GM21367 (cell line): ENCODE results near the gene RHBDL3.

Experiments used
- ATAC-seq: cut with Tn5 transposase; IDR thresholded peaks from one replicate; pipeline ENCODE4 v1.9.1; 2021; ENCODE audit not compliant: unreplicated experiment

RHBDL3 gene

GRCh38 chr17:32266389-32267301, 1.0 kb downstream of the RHBDL3 start:
- no peak for ATAC-seq

- ATAC-seq = no peak
Measured at GRCh38 chr17:32267690-32268205, 2.1 kb downstream of the RHBDL3 start.

DNA sequence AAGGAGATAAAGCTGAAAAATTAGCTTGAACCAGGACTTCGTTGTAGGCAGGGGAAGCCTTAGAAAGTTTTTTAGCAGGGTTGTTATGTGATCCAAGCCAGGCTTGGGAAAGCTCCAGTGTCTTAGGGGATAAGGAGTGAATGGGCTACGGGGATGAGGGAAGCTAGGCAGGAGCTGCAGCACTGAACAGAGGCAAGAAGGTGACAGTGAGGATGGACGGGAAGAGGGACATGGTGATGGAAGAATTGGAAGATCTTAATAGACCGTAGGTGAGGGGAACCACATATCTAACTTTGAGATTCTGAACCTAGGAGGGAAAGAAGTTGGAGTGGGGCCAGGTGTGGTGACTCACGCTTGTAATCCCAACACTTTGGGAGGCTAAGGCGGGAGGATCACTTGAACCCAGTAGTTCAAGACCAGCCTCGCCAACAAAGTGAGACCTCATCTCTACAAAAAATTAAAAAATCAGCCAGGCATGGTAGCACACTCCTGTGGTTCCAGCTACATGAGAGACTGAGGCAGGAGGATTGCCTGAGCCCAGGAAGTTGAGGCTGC, 3.2 kb downstream of the RHBDL3 start:
- ATAC-seq = no peak

DNA sequence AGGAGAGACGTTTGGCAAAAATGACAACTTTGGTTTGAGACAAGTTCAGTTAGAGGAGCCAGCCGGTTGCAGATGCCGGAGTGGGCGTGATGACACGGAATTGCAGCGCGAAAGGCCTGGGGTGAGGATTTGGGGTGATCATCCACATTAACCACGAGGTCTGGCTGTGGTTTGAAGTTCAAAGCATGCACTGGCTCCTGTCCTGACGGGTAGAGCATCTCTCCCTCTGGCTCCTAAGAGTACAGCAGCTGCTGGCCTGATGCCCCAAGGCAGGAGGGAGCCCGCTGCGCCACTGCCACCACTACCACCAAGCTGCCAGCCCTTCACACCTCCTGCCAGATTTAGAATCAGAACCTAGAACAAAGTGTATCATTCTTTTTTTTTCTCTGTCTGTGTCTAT, 3.7 kb downstream of the RHBDL3 start:
- no peak for ATAC-seq

DNA sequence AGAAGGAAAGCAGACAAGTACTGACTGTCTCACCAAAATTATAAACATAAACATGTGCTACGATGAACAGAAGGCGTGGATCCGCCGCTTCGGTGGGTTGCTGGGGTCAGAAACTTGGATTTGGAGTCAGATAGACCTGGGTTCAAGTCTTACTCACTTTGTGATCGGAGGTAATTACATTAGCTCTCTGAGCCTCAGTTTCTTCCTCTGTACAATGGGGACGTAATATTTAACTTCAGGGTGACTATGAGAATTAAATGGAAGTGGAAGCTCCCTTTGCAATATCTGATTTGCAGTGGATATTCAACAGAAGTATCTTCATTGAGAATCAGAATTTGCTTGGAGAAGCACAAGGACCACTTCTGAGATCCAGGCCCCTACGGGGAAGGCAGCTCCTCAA, 6.2 kb downstream of the RHBDL3 start:
- no peak for ATAC-seq

DNA sequence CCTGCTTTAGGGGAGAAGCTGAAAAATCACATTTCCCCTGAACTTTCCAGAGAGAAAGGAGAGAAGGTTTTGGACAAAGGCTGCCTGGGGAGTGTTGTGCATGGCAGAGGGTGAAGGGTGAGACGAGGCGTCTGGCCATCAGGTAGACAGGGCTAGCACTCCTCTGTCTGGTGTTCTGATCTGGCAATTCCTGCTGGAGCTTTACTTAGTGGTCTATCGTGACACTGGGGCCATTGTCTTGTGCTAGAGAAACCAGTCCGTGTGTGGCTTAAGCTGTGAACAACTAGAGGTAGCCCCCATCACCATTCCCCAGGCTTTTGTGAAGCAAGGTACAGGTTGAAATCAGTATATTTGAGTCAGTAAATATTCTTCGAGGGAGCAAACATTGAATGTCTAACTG, 8.5 kb downstream of the RHBDL3 start:
- ATAC-seq = no peak

- ATAC-seq = no peak
Measured at GRCh38 chr17:32274643-32275042, 9.0 kb downstream of the RHBDL3 start.

- no peak for ATAC-seq
Measured at GRCh38 chr17:32275060-32276042, 9.7 kb downstream of the RHBDL3 start.

DNA sequence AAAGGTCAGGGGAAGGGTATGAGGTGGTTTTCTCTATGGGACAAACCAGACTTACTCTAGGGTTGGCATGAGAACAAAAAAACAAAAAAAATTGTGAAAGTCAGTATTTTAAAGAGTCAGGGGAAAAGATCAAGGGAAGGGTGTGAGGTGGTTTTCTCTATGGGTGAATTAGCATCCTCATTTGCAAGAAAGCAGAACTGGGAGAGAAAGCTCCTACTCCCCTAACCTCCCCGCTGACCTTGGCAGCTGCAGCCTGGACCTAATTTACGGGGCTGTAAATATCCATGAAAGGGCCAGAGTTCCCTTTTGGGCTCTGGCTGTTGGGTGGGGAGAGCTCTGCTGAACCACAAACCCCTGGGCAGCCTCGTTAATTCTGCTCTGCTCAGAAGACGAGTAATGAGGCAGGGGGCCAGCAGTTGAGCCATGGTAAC, 10.6 kb downstream of the RHBDL3 start:
- ATAC-seq = no peak

DNA sequence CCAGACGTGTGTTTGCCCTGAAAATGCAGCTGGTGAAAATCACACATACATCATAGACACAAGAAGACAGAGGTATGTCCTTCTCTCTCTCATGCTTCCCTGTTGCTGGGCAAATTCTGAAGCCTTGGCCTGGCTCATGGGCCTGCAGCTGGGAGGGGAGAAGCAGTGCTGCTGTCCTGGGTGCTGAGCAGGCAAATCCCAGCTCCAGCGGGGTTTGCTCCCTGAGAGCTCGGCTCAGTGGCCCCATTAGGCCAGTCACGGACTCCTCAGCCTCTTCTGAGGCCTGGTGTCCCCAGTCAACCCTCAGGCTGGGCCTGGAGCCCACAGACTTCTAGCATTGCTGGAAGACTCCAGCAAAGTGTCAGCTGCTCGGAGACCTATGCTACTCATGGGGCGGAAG, 11.7 kb downstream of the RHBDL3 start:
- no peak for ATAC-seq

GRCh38 chr17:32278815-32279214, 13.2 kb downstream of the RHBDL3 start:
- ATAC-seq = no peak

DNA sequence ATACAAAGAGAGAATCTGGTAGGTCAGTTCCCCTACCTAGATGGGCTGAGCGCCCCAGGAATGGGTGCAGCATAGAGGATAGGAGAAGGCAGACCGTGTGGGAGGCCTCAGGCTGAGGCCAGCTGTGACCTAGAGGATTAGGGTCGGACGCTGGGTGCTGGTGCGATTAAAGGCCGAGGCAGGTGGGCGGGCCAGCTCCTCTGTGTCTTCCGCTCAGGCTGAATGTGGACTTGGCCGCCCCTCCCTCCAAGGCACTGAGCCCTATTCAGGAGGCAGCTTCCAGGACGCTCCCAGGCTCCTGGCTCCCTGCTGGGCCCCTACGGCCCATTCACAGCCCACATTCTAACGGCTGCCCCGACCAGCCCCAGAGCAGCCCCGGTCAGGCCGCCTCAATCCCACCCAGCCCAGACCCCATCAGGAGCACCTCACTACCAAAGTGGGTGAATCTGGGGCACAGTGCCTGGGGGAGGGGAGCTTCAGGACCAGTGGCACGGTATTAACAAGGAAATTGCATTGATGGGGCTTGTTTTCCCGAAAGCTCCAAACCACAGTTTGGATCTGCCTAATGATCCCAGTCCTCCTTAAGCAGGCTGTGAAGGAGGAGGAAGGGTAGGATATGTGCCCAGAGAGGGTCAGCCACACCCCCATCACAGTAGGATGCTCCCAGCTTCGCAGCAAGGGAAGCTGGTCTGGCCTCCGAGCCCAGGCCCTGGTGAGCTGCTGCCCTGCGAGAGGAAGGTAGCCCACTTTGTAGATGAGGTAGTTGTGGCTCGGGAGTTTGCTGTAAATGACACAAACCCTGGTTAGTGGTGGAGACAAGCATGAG, 14.5 kb downstream of the RHBDL3 start:
- ATAC-seq = no peak

- ATAC-seq = no peak
Measured at GRCh38 chr17:32281011-32281451, 15.4 kb downstream of the RHBDL3 start.

DNA sequence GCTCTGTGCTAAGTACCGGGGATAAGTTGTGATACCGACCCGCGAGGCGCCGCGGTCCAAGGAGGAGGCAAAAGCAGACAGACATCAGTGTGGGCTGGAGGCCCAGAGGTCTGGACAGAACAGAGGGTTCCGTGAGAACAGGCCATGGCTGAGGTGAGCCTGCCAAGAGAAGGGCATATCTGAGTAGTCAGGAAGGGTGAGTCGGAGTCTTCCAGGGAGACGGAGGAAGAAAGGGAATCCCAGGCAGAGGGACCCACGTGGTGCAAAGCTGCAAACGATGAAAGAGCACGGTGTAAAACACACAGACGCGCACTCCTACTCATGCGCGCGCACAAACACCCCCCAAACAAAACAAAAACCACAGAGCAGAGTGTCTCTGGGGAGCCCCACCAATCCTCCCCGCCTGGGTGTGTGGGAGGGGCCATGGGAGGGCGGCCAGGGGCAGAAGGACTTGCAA, 18.1 kb downstream of the RHBDL3 start:
- ATAC-seq = no peak

- ATAC-seq = no peak
Measured at GRCh38 chr17:32285306-32285705, 19.7 kb downstream of the RHBDL3 start.

DNA sequence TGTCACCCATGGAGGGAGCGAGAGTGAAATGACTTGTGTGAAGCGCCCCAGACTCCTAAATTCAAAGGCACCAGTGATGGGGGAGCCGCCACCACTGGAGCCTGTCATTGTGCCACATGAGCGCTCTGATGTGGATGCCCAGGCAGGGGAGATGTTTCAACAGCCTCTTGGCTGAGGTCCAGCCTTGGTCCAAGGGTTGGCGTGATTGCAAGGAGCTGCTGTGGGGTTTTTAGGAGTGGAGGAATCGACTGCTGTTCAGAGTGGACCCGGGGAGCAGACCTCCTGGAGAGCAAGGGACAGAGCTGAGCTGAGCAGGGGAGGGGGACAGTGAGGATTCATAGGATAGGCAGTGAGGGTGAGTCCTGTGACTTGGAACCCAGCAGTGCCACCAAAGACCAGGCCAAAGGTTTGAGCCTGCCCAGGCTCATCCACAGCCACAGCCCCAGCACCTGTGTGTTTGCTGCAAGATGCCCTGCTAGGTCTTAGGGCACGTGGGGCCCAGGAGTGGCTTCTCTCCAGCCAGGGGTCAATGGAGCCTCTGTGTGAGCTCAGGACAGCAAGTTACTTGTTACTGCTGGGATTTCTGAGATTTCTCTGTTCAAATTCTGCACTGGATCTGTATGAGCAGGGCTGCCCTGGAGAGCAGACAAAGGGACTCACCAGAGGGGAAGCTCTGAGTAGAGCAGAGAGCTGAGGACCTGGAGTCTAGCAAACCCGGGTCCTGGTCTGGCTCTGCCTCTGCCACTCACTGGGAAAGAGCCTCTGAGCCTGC, 20.3 kb downstream of the RHBDL3 start:
- ATAC-seq = no peak

DNA sequence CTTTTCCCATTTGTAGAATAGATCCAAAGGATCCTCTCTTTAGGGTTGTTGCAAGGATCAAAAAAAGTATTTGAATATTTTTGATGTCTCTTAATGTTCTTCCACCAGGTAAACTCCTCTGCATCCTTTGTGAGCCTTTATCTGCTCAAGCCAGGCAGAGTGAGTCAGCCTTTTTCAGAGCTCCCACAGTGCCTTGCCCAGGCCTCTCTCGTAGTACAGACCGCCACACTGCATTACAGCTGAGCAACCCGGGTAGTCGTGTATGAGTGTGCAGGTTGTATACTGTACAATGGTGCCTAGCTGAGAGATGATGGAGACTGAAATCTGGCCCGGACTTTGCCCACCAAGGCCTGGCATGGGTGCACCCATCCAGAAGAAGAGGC, 20.9 kb downstream of the RHBDL3 start:
- ATAC-seq = no peak

GRCh38 chr17:32287804-32288511, 22.3 kb downstream of the RHBDL3 start:
- ATAC-seq = no peak

DNA sequence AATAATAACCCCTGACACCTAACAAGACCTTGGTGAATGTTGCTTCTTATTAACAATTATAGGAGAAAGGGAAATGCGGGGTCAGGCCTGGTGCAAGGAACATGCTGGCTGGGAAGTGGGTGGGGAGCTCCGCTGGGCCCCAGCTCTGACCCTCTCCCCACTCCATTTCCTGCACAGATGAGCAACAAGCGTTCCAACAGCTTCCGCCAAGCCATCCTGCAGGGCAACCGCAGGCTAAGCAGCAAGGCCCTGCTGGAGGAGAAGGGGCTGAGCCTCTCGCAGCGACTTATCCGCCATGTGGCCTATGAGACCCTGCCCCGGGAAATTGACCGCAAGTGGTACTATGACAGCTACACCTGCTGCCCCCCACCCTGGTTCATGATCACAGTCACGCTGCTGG, 23.0 kb downstream of the RHBDL3 start:
- ATAC-seq = no peak
